ENCODE results near the gene FAM193A. TPM values are rescaled to one million over a fixed set of nuclear protein-coding genes. Genes with fewer than 3 reads are reported as not detected.

The FAM193A gene
- total RNA-seq, 2 experiments from 2014 or later, result 28.4 to 30.0 TPM

DNA sequence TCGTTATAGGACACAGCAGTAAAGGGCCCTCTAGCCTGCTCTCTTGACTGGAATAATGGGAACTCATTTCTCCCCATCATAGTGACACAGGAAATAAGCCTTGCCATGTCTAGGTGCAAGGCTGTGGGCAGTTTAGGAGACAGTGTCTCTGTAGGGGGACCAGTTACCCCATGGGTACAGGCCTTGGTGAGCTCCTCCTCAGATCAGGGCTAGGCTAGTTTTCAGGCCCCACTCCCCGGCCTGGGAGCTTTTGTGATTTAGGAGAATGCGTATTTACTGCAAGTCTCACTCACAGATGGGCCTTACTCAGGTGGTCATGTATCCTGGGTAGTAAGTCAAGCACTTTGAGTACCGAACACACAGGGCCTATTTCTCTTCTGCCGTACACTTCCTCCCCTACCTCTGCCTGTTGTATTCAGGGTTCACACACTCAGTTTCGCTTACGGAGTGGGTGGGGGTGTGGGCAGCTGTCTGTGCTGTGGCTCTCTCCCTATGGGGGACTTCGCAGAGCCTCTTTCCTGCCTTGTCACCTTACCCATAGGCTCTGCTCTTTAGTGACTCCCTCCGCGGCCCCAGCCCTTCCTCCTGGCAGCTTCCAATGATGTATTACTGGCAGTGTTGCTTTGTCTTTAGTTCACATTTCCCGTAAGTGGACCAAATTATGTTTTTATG is 34.2 kb downstream of the FAM193A start:
- peaks cover 36% of the 10 kb centered on the region for H3K4me1 ChIP-seq (ENCODE audit: insufficient read depth, low read length)
- ATAC-seq (ENCODE audit: poor library complexity) (peak; percentile 98), DNase-seq (peak; percentile 9 to 69 (median 38))
- H3K9me3 ChIP-seq (ENCODE audit: control insufficient read depth in 1 of 2, insufficient read depth in 1 of 2, low read length in 2 of 2), result no peaks in the 10 kb centered on the region
- H3K36me3 Mint-ChIP-seq (ENCODE audit: low read depth), result peaks cover 36% of the 10 kb centered on the region
- H3K27me3 Mint-ChIP-seq, result no peaks in the 10 kb centered on the region
- H3K36me3 ChIP-seq (ENCODE audit: insufficient read depth, low read length), result peaks cover under 1% of the 10 kb centered on the region
- peak overlapping the region; percentile 81 for H3K27ac Mint-ChIP-seq
- peaks cover 69% of the 10 kb centered on the region for H3K4me1 Mint-ChIP-seq (ENCODE audit: low read depth)
- ChIA-PET CTCF (no interaction called here), POLR2A (no interaction called here)
- H3K4me3 ChIP-seq (ENCODE audit: low read length), result no peak overlapping the region
- peak overlapping the region; percentile 55 for H3K4me3 Mint-ChIP-seq
- no peaks in the 10 kb centered on the region for H3K27me3 ChIP-seq (ENCODE audit: control insufficient read depth in 1 of 2, insufficient read depth in 2 of 2, low read length in 2 of 2)
- TF ChIP-seq, protein P1, sequence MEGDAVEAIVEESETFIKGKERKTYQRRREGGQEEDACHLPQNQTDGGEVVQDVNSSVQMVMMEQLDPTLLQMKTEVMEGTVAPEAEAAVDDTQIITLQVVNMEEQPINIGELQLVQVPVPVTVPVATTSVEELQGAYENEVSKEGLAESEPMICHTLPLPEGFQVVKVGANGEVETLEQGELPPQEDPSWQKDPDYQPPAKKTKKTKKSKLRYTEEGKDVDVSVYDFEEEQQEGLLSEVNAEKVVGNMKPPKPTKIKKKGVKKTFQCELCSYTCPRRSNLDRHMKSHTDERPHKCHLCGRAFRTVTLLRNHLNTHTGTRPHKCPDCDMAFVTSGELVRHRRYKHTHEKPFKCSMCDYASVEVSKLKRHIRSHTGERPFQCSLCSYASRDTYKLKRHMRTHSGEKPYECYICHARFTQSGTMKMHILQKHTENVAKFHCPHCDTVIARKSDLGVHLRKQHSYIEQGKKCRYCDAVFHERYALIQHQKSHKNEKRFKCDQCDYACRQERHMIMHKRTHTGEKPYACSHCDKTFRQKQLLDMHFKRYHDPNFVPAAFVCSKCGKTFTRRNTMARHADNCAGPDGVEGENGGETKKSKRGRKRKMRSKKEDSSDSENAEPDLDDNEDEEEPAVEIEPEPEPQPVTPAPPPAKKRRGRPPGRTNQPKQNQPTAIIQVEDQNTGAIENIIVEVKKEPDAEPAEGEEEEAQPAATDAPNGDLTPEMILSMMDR (IDR thresholded peaks at IDR 0.05), result no peak
- intact Hi-C loops (cut with DNase I, micrococcal nuclease), result no loop called here
- H3K27ac ChIP-seq (ENCODE audit: low read depth in 1 of 2, low read length in 2 of 2), result peak overlapping the region in 1 of 2 donors; percentile 5
- no peaks in the 10 kb centered on the region for H3K9me3 Mint-ChIP-seq

- ChIA-PET CTCF (no interaction called here), POLR2A (no interaction called here)
- Histone ChIP-seq H3K9me3 (ENCODE audit: control insufficient read depth in 1 of 2, insufficient read depth in 1 of 2, low read length in 2 of 2) (no peaks in the 10 kb centered on the region), H3K36me3 (ENCODE audit: insufficient read depth, low read length) (no peaks in the 10 kb centered on the region), H3K27me3 (ENCODE audit: control insufficient read depth in 1 of 2, insufficient read depth in 2 of 2, low read length in 2 of 2) (no peaks in the 10 kb centered on the region), H3K4me3 (ENCODE audit: low read length) (no peak overlapping the region), H3K27ac (ENCODE audit: low read depth in 1 of 2, low read length in 2 of 2) (no peak overlapping the region), H3K4me1 (ENCODE audit: insufficient read depth, low read length) (peaks cover 41% of the 10 kb centered on the region)
- ATAC-seq (ENCODE audit: poor library complexity) (no peak), DNase-seq (no peak)
- H3K4me1 Mint-ChIP-seq (ENCODE audit: low read depth), result peaks cover 77% of the 10 kb centered on the region
- no peaks in the 10 kb centered on the region for H3K27me3 Mint-ChIP-seq
- TF ChIP-seq, protein P1 (IDR thresholded peaks at IDR 0.05), result no peak
- H3K4me3 Mint-ChIP-seq, result peak overlapping the region; percentile 2
- H3K27ac Mint-ChIP-seq, result peak overlapping the region; percentile 74
- peaks cover 41% of the 10 kb centered on the region for H3K36me3 Mint-ChIP-seq (ENCODE audit: low read depth)
- intact Hi-C loops (cut with DNase I, micrococcal nuclease), result no loop called here
- no peaks in the 10 kb centered on the region for H3K9me3 Mint-ChIP-seq
Observed at GRCh38 chr4:2572076-2572475, 35.6 kb downstream of the FAM193A start.

- ATAC-seq (ENCODE audit: poor library complexity) (no peak), DNase-seq (no peak)
- TF ChIP-seq, protein P1 (IDR thresholded peaks at IDR 0.05), result no peak
- Histone ChIP-seq H3K27ac (ENCODE audit: low read depth in 1 of 2, low read length in 2 of 2) (no peak overlapping the region), H3K4me1 (ENCODE audit: insufficient read depth, low read length) (peaks cover 37% of the 10 kb centered on the region), H3K4me3 (ENCODE audit: low read length) (no peak overlapping the region), H3K27me3 (ENCODE audit: control insufficient read depth in 1 of 2, insufficient read depth in 2 of 2, low read length in 2 of 2) (no peaks in the 10 kb centered on the region), H3K9me3 (ENCODE audit: control insufficient read depth in 1 of 2, insufficient read depth in 1 of 2, low read length in 2 of 2) (no peaks in the 10 kb centered on the region), H3K36me3 (ENCODE audit: insufficient read depth, low read length) (no peaks in the 10 kb centered on the region)
- CTCF ChIA-PET, result no interaction called here
- no peaks in the 10 kb centered on the region for H3K27me3 Mint-ChIP-seq
- POLR2A ChIA-PET, result no interaction called here
- H3K36me3 Mint-ChIP-seq (ENCODE audit: low read depth), result peaks cover 38% of the 10 kb centered on the region
- peaks cover 75% of the 10 kb centered on the region for H3K4me1 Mint-ChIP-seq (ENCODE audit: low read depth)
- intact Hi-C loops (cut with DNase I, micrococcal nuclease), result no loop called here
- no peak overlapping the region for H3K4me3 Mint-ChIP-seq
- peak overlapping the region; percentile 74 for H3K27ac Mint-ChIP-seq
- H3K9me3 Mint-ChIP-seq, result no peaks in the 10 kb centered on the region
Observed at GRCh38 chr4:2572866-2573265, 36.4 kb downstream of the FAM193A start.

All from CD4-positive, alpha-beta T cell (primary cell).